ENCODE measurements around the gene LZTS2.

LZTS2 gene

GRCh38 chr10:101014966-101015581, 15.5 kb downstream of the LZTS2 start:
- DNase-seq, result no peak

GRCh38 chr10:101015582-101015973, 16.0 kb downstream of the LZTS2 start:
- DNase-seq, result no peak

- DNase-seq, result no peak
These were observed 17.2 kb downstream of the LZTS2 start for GRCh38 chr10:101016814-101017213.

- DNase-seq, result no peak
These were observed 18.6 kb downstream of the LZTS2 start for GRCh38 chr10:101018118-101018599.

- DNase-seq, result peak; percentile 30
These were observed 19.2 kb downstream of the LZTS2 start for GRCh38 chr10:101018600-101019439.

GRCh38 chr10:101019440-101019703, 19.8 kb downstream of the LZTS2 start:
- no peak for DNase-seq

GRCh38 chr10:101020427-101021075, 20.9 kb downstream of the LZTS2 start:
- no peak for DNase-seq

- DNase-seq, result no peak
These were observed 21.6 kb downstream of the LZTS2 start for GRCh38 chr10:101021239-101021638.

- no peak for DNase-seq
These were observed 22.2 kb downstream of the LZTS2 start for GRCh38 chr10:101021692-101022251.

GRCh38 chr10:101022967-101023705, 23.5 kb downstream of the LZTS2 start:
- DNase-seq, result no peak

- no peak for DNase-seq
These were observed 27.6 kb downstream of the LZTS2 start for GRCh38 chr10:101027106-101027720.

- DNase-seq, result no peak
These were observed 29.1 kb downstream of the LZTS2 start for GRCh38 chr10:101028446-101029337.

GRCh38 chr10:101029520-101030295, 30.1 kb downstream of the LZTS2 start:
- DNase-seq, result no peak

GRCh38 chr10:101030496-101031127, 31.0 kb downstream of the LZTS2 start:
- DNase-seq, result no peak

- peak; percentile 78 for DNase-seq
These were observed 31.7 kb downstream of the LZTS2 start, which contains the start of the genes PDZD7 and SFXN3 for GRCh38 chr10:101031128-101031795. PDZD7 (minus strand) TSS chr10:101031129; CDS start chr10:101030219, 910 bp downstream. SFXN3 (plus strand) TSS chr10:101031234; CDS start chr10:101034695, 3,461 bp downstream.

GRCh38 chr10:101031796-101032636, 32.4 kb downstream of the LZTS2 start:
- no peak for DNase-seq

GRCh38 chr10:101032637-101033224, 33.1 kb downstream of the LZTS2 start:
- no peak for DNase-seq

GRCh38 chr10:101033276-101033675, 33.7 kb downstream of the LZTS2 start:
- no peak for DNase-seq

All from SHP77 treated with DMSO at 0.1 percent for 48 hours (cell line).